Karpas-422 (cell line): ENCODE measurements around the gene TENM4. TPM values are rescaled to one million over a fixed set of nuclear protein-coding genes. Genes with fewer than 3 reads are reported as not detected.

Source experiments
- DNase-seq: peaks from one replicate; pipeline ENCODE4 v3.0.0-alpha.2; 2015
- H2AFZ ChIP-seq: fragments of 200-600 bp; sonication (generic); 2 replicates; pipeline ENCODE4 v1.6.1; 2014; ENCODE audit warnings: antibody characterized with exemption, low read length, mixed read lengths
- H3K27ac ChIP-seq: fragments of 200-600 bp; sonication (generic); 2 replicates; pipeline ENCODE4 v1.5.1; 2014; ENCODE audit warnings: mild to moderate bottlenecking, low read length, moderate library complexity
- H3K27me3 ChIP-seq: fragments of 200-600 bp; sonication (generic); 2 replicates; pipeline ENCODE4 v1.6.1; 2014; ENCODE audit warnings: low read length, mixed read lengths
- H3K36me3 ChIP-seq: fragments of 200-600 bp; sonication (generic); 2 replicates; pipeline ENCODE4 v1.6.1; 2014; ENCODE audit warnings: low read length, mixed read lengths; ENCODE audit not compliant: insufficient read depth
- H3K4me1 ChIP-seq: fragments of 200-600 bp; sonication (generic); 2 replicates; pipeline ENCODE4 v1.6.1; 2014; ENCODE audit warnings: mild to moderate bottlenecking, low read length, mixed read lengths
- H3K4me2 ChIP-seq: fragments of 200-600 bp; sonication (generic); 2 replicates; pipeline ENCODE4 v1.6.1; 2014; ENCODE audit warnings: low read length, low read depth, mild to moderate bottlenecking; ENCODE audit not compliant: poor library complexity, severe bottlenecking
- H3K4me3 ChIP-seq: fragments of 200-600 bp; sonication (generic); 2 replicates; pipeline ENCODE4 v1.5.1; 2014; ENCODE audit warnings: mild to moderate bottlenecking, antibody characterized with exemption, low read length, mixed read lengths
- H3K79me2 ChIP-seq: fragments of 200-600 bp; sonication (generic); 2 replicates; pipeline ENCODE4 v1.6.1; 2014; ENCODE audit warnings: mild to moderate bottlenecking, low read length, mixed read lengths
- H3K9ac ChIP-seq: fragments of 200-600 bp; sonication (generic); 2 replicates; pipeline ENCODE4 v1.6.0; 2014; ENCODE audit warnings: low read length
- H3K9me2 ChIP-seq: fragments of 200-600 bp; sonication (generic), shearing (Covaris generic); replicated peaks from 2 replicates; pipeline ENCODE4 v1.6.0; 2014; ENCODE audit warnings: mild to moderate bottlenecking, low read length, moderate library complexity; ENCODE audit not compliant: insufficient read depth
- H3K9me3 ChIP-seq: fragments of 300-700, 200-600 bp; sonication (generic); 2 replicates; pipeline ENCODE4 v1.6.1; 2014; ENCODE audit warnings: low read length, mixed read lengths
- H4K20me1 ChIP-seq: fragments of 200-600 bp; sonication (generic); 2 replicates; pipeline ENCODE4 v1.6.1; 2014; ENCODE audit warnings: mild to moderate bottlenecking, antibody characterized with exemption, low read length, low read depth; ENCODE audit not compliant: insufficient read depth
- total RNA-seq: library from RNA; depleted of rRNA; stranded (reverse); fragments of >200 nt; shearing (Covaris generic); gene quantifications from 2 replicates; pipeline ENCODE4 v1.2.3, GENCODE V29; 2014; ENCODE audit warnings: low replicate concordance

TENM4 gene
- total RNA-seq, 1 experiment from 2014 or later = not detected

- no peak overlapping the region for H3K27ac ChIP-seq
- no peaks in the 10 kb centered on the region for H3K9me2 ChIP-seq
Measured at GRCh38 chr11:78996007-78996406, 444.8 kb downstream of the TENM4 start.

GRCh38 chr11:78995171-78995570 is 445.7 kb downstream of the TENM4 start:
- H3K36me3 ChIP-seq = no peaks in the 10 kb centered on the region
- no peak overlapping the region for H3K27ac ChIP-seq
- H3K9me2 ChIP-seq = no peaks in the 10 kb centered on the region
- H3K4me2 ChIP-seq = no peak overlapping the region
- no peak for DNase-seq
- H3K4me1 ChIP-seq = no peaks in the 10 kb centered on the region
- H3K4me3 ChIP-seq = no peak overlapping the region
- H3K9ac ChIP-seq = no peak overlapping the region
- no peaks in the 10 kb centered on the region for H3K27me3 ChIP-seq
- H3K9me3 ChIP-seq = no peaks in the 10 kb centered on the region
- H2AFZ ChIP-seq = no peak overlapping the region
- no peaks in the 10 kb centered on the region for H3K79me2 ChIP-seq
- no peaks in the 10 kb centered on the region for H4K20me1 ChIP-seq

More at GRCh38 chr11:78996007-78996406, 444.8 kb downstream of the TENM4 start:
- Histone ChIP-seq H3K9ac (no peak overlapping the region), H3K4me3 (no peak overlapping the region), H3K79me2 (no peaks in the 10 kb centered on the region), H3K27me3 (no peaks in the 10 kb centered on the region), H4K20me1 (no peaks in the 10 kb centered on the region), H3K9me3 (no peaks in the 10 kb centered on the region), H3K4me2 (no peak overlapping the region), H3K36me3 (no peaks in the 10 kb centered on the region), H3K4me1 (no peaks in the 10 kb centered on the region), H2AFZ (no peak overlapping the region)
- no peak for DNase-seq

GRCh38 chr11:78993802-78994430 is 446.9 kb downstream of the TENM4 start:
- H3K4me3 ChIP-seq = no peak overlapping the region
- H3K79me2 ChIP-seq = no peaks in the 10 kb centered on the region
- no peaks in the 10 kb centered on the region for H3K4me1 ChIP-seq
- H3K9ac ChIP-seq = no peak overlapping the region
- no peaks in the 10 kb centered on the region for H3K27me3 ChIP-seq
- no peak overlapping the region for H3K27ac ChIP-seq
- H3K9me3 ChIP-seq = no peaks in the 10 kb centered on the region
- no peaks in the 10 kb centered on the region for H3K9me2 ChIP-seq
- DNase-seq = no peak
- no peak overlapping the region for H2AFZ ChIP-seq
- no peak overlapping the region for H3K4me2 ChIP-seq
- no peaks in the 10 kb centered on the region for H4K20me1 ChIP-seq
- H3K36me3 ChIP-seq = no peaks in the 10 kb centered on the region

GRCh38 chr11:78991681-78992080 is 449.1 kb downstream of the TENM4 start:
- DNase-seq = no peak
- H3K27me3 ChIP-seq = no peaks in the 10 kb centered on the region
- H3K9me3 ChIP-seq = no peaks in the 10 kb centered on the region
- no peaks in the 10 kb centered on the region for H3K4me1 ChIP-seq
- no peaks in the 10 kb centered on the region for H4K20me1 ChIP-seq
- no peak overlapping the region for H3K27ac ChIP-seq
- no peak overlapping the region for H3K4me3 ChIP-seq
- H3K9ac ChIP-seq = no peak overlapping the region
- no peak overlapping the region for H3K4me2 ChIP-seq
- no peak overlapping the region for H2AFZ ChIP-seq
- no peaks in the 10 kb centered on the region for H3K36me3 ChIP-seq
- no peaks in the 10 kb centered on the region for H3K9me2 ChIP-seq
- no peaks in the 10 kb centered on the region for H3K79me2 ChIP-seq

GRCh38 chr11:78990261-78990660 is 450.6 kb downstream of the TENM4 start:
- Histone ChIP-seq H3K4me1 (no peaks in the 10 kb centered on the region), H3K4me3 (no peak overlapping the region), H3K79me2 (no peaks in the 10 kb centered on the region), H3K27ac (no peak overlapping the region), H3K27me3 (no peaks in the 10 kb centered on the region), H4K20me1 (no peaks in the 10 kb centered on the region), H3K4me2 (no peak overlapping the region), H2AFZ (no peak overlapping the region), H3K36me3 (no peaks in the 10 kb centered on the region), H3K9me2 (no peaks in the 10 kb centered on the region), H3K9ac (no peak overlapping the region), H3K9me3 (no peaks in the 10 kb centered on the region)
- no peak for DNase-seq

- no peak for DNase-seq
- H3K27ac ChIP-seq = no peak overlapping the region
- H3K4me3 ChIP-seq = no peak overlapping the region
- no peaks in the 10 kb centered on the region for H3K9me2 ChIP-seq
- H4K20me1 ChIP-seq = no peaks in the 10 kb centered on the region
- no peak overlapping the region for H3K9ac ChIP-seq
- no peak overlapping the region for H2AFZ ChIP-seq
- H3K9me3 ChIP-seq = no peaks in the 10 kb centered on the region
- no peaks in the 10 kb centered on the region for H3K4me1 ChIP-seq
- no peaks in the 10 kb centered on the region for H3K27me3 ChIP-seq
- no peak overlapping the region for H3K4me2 ChIP-seq
- no peaks in the 10 kb centered on the region for H3K36me3 ChIP-seq
- H3K79me2 ChIP-seq = no peaks in the 10 kb centered on the region
Measured at GRCh38 chr11:78987748-78988147, 453.1 kb downstream of the TENM4 start.

GRCh38 chr11:78986305-78986704 is 454.5 kb downstream of the TENM4 start:
- Histone ChIP-seq H3K79me2 (no peaks in the 10 kb centered on the region), H3K9ac (no peak overlapping the region), H3K4me2 (no peak overlapping the region), H3K27me3 (no peaks in the 10 kb centered on the region), H3K27ac (no peak overlapping the region), H3K4me3 (no peak overlapping the region), H3K36me3 (no peaks in the 10 kb centered on the region), H3K4me1 (no peaks in the 10 kb centered on the region), H2AFZ (no peak overlapping the region), H4K20me1 (no peaks in the 10 kb centered on the region), H3K9me3 (no peaks in the 10 kb centered on the region), H3K9me2 (no peaks in the 10 kb centered on the region)
- DNase-seq = no peak

GRCh38 chr11:78985663-78986062 is 455.2 kb downstream of the TENM4 start:
- no peak overlapping the region for H2AFZ ChIP-seq
- no peaks in the 10 kb centered on the region for H4K20me1 ChIP-seq
- no peak overlapping the region for H3K9ac ChIP-seq
- no peak overlapping the region for H3K4me3 ChIP-seq
- DNase-seq = no peak
- H3K9me3 ChIP-seq = no peaks in the 10 kb centered on the region
- H3K27me3 ChIP-seq = no peaks in the 10 kb centered on the region
- H3K79me2 ChIP-seq = no peaks in the 10 kb centered on the region
- H3K36me3 ChIP-seq = no peaks in the 10 kb centered on the region
- no peaks in the 10 kb centered on the region for H3K9me2 ChIP-seq
- H3K4me2 ChIP-seq = no peak overlapping the region
- H3K4me1 ChIP-seq = no peaks in the 10 kb centered on the region
- H3K27ac ChIP-seq = no peak overlapping the region
